ENCODE data around the gene CASP10. TPM values are rescaled to one million over a fixed set of nuclear protein-coding genes. Genes with fewer than 3 reads are reported as not detected.
"Not testable (repeated sequence)": the region's sequence is repeated elsewhere in the genome, so short reads cannot be mapped to it uniquely, and the experiment has no call there.

CASP10 gene
- total RNA-seq, 1 donor from 2014 or later = 2.6 TPM

GRCh38 chr2:201235860-201236811 is 53.2 kb downstream of the CASP10 start:
- Histone ChIP-seq H3K27me3 (ENCODE audit: control insufficient read depth, insufficient read depth, low read length) (no peaks in the 10 kb centered on the region), H3K4me3 (ENCODE audit: low read depth, low read length) (no peak overlapping the region), H3K36me3 (ENCODE audit: control insufficient read depth, insufficient read depth, low read length) (no peaks in the 10 kb centered on the region)
- TF ChIP-seq CTCF (IDR thresholded peaks at IDR 0.05; ENCODE audit: insufficient read depth, low read length, severe bottlenecking) = peak; percentile 56
- DNase-seq (ENCODE audit: low read depth) = peak; percentile 49
- no peak for FAIRE-seq

- FAIRE-seq = no peak
- H3K36me3 ChIP-seq (ENCODE audit: control insufficient read depth, insufficient read depth, low read length) = no peaks in the 10 kb centered on the region
- no peak for DNase-seq (ENCODE audit: low read depth)
- no peak for TF ChIP-seq CTCF (IDR thresholded peaks at IDR 0.05; ENCODE audit: insufficient read depth, low read length, severe bottlenecking)
- H3K4me3 ChIP-seq (ENCODE audit: low read depth, low read length) = no peak overlapping the region
- no peaks in the 10 kb centered on the region for H3K27me3 ChIP-seq (ENCODE audit: control insufficient read depth, insufficient read depth, low read length)
Observed at GRCh38 chr2:201237486-201238123, 54.7 kb downstream of the CASP10 start.

GRCh38 chr2:201239167-201239935 is 56.4 kb downstream of the CASP10 start:
- H3K4me3 ChIP-seq (ENCODE audit: low read depth, low read length); FAIRE-seq; H3K27me3 ChIP-seq (ENCODE audit: control insufficient read depth, insufficient read depth, low read length); H3K36me3 ChIP-seq (ENCODE audit: control insufficient read depth, insufficient read depth, low read length); DNase-seq (ENCODE audit: low read depth): not testable (repeated sequence)

GRCh38 chr2:201242571-201243277 is 59.8 kb downstream of the CASP10 start:
- no peaks in the 10 kb centered on the region for H3K36me3 ChIP-seq (ENCODE audit: control insufficient read depth, insufficient read depth, low read length)
- TF ChIP-seq CTCF (IDR thresholded peaks at IDR 0.05; ENCODE audit: insufficient read depth, low read length, severe bottlenecking) = no peak
- no peak overlapping the region for H3K4me3 ChIP-seq (ENCODE audit: low read depth, low read length)
- DNase-seq (ENCODE audit: low read depth) (no peak), FAIRE-seq (no peak)
- no peaks in the 10 kb centered on the region for H3K27me3 ChIP-seq (ENCODE audit: control insufficient read depth, insufficient read depth, low read length)

GRCh38 chr2:201244829-201245228 is 61.9 kb downstream of the CASP10 start:
- DNase-seq (ENCODE audit: low read depth) (no peak), FAIRE-seq (no peak)
- Histone ChIP-seq H3K27me3 (ENCODE audit: control insufficient read depth, insufficient read depth, low read length) (no peaks in the 10 kb centered on the region), H3K4me3 (ENCODE audit: low read depth, low read length) (no peak overlapping the region), H3K36me3 (ENCODE audit: control insufficient read depth, insufficient read depth, low read length) (no peaks in the 10 kb centered on the region)
- no peak for TF ChIP-seq CTCF (IDR thresholded peaks at IDR 0.05; ENCODE audit: insufficient read depth, low read length, severe bottlenecking)
